Urinary bladder (tissue), 4 donors: ENCODE results near the gene USP31. TPM values are rescaled to one million over a fixed set of nuclear protein-coding genes. Genes with fewer than 3 reads are reported as not detected.

ENCODE experiments used
- DNase-seq: peaks from one replicate; pipeline ENCODE4 v3.0.0-alpha.2; 2015; ENCODE audit errors: extremely low spot score
- H3K27ac ChIP-seq: one replicate; pipeline ENCODE4 v1.5.1; 2013; ENCODE audit warnings: low read depth, mild to moderate bottlenecking, moderate library complexity
- H3K36me3 ChIP-seq: one replicate; pipeline ENCODE4 v1.6.1; 2013; ENCODE audit warnings: mild to moderate bottlenecking, moderate library complexity; ENCODE audit not compliant: insufficient read depth
- H3K4me1 ChIP-seq: one replicate; pipeline ENCODE4 v1.6.1; 2013; ENCODE audit warnings: mild to moderate bottlenecking, moderate library complexity; ENCODE audit not compliant: insufficient read depth
- H3K4me3 ChIP-seq: one replicate; pipeline ENCODE4 v1.5.1; 2013; ENCODE audit warnings: low read depth, low read length
- WGBS: extraction: QIAGEN DNeasy Blood & Tissue Kit; methylation state at CpG from one replicate; pipeline ENCODE4 v1.1.7; 2013; 5-methylcytosine and 5-hydroxymethylcytosine counted together
- polyA plus RNA-seq: library from polyadenylated mRNA; stranded (reverse); fragments of 200-250 nt; gene quantifications from one replicate; pipeline ENCODE4 v1.2.3, GENCODE V29; 2013
- total RNA-seq: library from RNA; depleted of rRNA; stranded (reverse); fragments of >200 nt; gene quantifications from one replicate; pipeline ENCODE4 v1.2.3, GENCODE V29; 2014
- donor health status: healthy with polysubstance abuse.
- donor health status: healthy.

Gene USP31
- total and polyA plus RNA-seq, 2 donors = 3.7 to 27.4 TPM

DNA sequence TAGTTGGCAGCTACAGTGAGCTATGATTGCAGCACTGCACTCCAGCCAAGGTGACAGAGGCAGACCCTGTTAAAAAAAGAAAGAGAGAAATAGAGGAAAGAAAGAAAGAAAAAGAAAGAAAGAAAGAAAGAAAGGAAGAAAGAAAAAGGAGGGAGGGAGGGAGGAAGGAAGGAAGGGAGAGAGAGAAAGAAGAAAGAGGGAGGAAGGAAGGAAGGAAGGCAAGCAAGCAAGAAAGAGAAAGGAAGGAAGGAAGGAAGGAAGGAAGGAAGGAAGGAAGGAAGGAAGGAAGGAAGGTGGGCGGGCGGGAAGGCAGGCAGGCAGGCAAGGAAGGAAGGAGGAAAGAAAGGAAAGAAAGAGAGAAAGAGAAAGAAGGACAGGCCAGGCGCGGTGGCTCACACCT lies 32.3 kb upstream of the USP31 start:
- Histone ChIP-seq H3K4me1 (no peaks in the 10 kb centered on the region), H3K4me3 (no peak overlapping the region), H3K36me3 (no peaks in the 10 kb centered on the region), H3K27ac (no peak overlapping the region)
- WGBS = 88% methylated on average over 4 of the region's 4 CpGs
- no peak for DNase-seq

DNA sequence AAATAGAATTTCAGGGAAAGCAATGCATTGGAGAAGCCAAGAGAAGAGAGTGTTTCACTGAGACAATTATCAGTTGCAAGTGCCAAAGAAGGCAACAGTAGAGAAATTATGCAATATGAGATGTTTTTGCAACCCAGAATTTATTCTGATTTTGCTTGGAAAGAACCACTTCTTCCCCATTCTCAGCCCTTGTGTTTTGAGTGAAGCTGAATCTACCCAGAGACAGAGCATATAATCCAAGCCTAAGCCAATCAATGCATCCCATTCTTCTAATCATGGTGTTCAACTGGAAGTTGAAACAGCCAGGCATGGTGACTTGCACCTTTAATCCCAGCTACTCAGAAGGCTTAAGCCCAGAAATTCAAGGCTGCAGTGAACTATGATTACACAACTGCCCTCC lies 26.4 kb upstream of the USP31 start:
- Histone ChIP-seq H3K4me1 (no peaks in the 10 kb centered on the region), H3K4me3 (no peak overlapping the region), H3K27ac (no peak overlapping the region), H3K36me3 (no peaks in the 10 kb centered on the region)
- DNase-seq = no peak

DNA sequence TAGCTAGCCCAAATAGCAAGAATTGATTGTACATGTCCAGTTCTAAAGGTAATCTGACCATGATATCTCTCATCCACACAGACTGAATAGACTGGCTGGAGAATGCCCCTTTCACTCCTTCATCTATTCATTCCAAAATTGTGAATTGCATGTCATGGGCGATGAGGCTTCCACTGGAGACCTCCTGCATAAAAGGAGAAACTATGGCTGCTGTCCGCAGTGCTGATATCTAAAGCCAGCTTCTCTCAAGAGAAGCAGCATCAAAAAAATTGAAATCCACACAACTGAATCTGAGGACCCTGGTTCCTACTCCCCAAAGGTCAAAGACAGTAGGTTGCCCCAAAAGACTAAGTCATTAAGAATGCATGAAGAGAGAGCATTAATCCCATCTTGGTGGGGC lies 25.4 kb upstream of the USP31 start:
- DNase-seq = no peak
- H3K27ac ChIP-seq = no peak overlapping the region
- no peaks in the 10 kb centered on the region for H3K4me1 ChIP-seq
- no peaks in the 10 kb centered on the region for H3K36me3 ChIP-seq
- H3K4me3 ChIP-seq = no peak overlapping the region
- 42% methylated on average over 2 of the region's 2 CpGs for WGBS

DNA sequence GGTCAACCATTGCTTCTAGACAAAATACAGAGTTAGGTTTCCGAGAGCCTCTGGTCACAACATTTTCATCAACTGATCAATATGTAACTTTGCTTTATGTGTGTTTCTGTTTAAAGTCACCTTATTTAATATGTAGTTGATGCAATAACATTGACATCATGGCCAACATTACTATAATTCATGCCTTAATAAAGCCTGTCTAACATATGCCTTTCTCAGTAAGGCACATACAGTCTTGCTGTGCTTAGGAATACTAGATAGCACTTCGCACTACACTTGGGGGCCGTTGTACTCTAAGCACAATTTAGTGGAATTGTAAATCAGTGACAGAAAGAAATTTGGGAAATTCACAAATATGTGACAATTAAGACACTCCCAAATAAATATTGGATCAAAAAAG lies 23.7 kb upstream of the USP31 start:
- H3K4me3 ChIP-seq = no peak overlapping the region
- H3K4me1 ChIP-seq = no peaks in the 10 kb centered on the region
- DNase-seq = no peak
- no peak overlapping the region for H3K27ac ChIP-seq
- WGBS = 88% methylated on average over 3 of the region's 3 CpGs
- no peaks in the 10 kb centered on the region for H3K36me3 ChIP-seq

DNA sequence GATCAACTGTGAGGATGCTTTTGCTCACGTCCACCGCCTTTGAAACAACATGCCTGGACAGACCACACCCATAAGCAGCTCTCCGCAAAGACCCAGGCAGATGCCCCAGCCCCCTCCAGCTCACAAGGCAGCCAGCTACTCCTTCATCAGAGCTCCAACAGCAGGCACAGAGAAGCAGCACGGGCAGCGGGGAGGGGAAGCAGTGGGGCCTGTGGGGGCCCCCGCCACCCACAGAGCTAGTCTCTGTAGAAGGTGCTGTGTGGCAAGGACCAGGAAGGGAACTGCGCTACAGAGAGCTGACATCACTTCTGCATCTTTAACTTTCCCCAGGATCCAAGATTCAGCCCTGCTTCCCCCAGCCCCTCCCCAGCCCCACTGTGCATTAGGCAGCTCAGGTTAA lies 23.3 kb upstream of the USP31 start:
- H3K36me3 ChIP-seq = no peaks in the 10 kb centered on the region
- H3K27ac ChIP-seq = no peak overlapping the region
- H3K4me1 ChIP-seq = no peaks in the 10 kb centered on the region
- 33% methylated on average over 7 of the region's 7 CpGs for WGBS
- no peak for DNase-seq
- H3K4me3 ChIP-seq = no peak overlapping the region

DNA sequence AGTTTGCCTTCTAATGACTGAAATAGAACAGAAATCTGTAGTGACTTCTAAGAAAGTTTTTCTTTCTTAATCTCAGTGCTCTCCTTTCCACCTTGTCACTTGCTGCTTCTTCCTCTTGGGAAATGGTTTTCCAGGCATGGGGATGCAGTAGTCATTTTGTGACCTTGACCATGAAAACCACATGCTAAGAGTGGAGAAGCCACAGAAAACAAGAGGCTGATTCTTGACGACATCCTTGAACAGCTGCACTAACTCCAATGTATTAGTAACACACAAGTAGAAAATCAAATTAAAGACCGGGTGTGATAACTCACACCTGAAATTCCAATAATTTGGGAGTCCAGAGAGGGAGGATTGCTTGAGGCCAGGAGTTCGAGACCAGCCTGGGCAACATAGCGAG lies 15.5 kb upstream of the USP31 start:
- no peak for DNase-seq
- no peaks in the 10 kb centered on the region for H3K4me1 ChIP-seq
- no peaks in the 10 kb centered on the region for H3K36me3 ChIP-seq
- WGBS = 85% methylated on average over 4 of the region's 4 CpGs
- no peak overlapping the region for H3K4me3 ChIP-seq
- H3K27ac ChIP-seq = no peak overlapping the region

DNA sequence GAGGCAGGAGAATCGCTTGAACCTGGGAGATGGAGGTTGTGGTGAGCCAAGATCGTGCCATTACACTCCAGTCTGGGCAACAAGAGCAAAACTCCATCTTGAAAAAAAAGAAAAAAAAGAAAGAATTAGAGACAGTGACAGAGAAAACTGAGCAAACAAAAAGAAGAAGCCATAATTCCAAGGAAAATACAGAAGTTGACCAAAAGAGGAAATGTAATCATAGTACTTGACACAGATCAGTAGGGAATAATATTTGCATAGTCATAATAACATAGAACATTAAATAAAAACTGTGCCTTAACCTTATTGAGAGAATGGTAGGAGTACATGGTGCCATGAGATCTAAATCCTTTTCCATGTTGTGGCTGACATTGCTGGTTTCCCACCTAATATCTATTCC lies 14.7 kb upstream of the USP31 start:
- Histone ChIP-seq H3K36me3 (no peaks in the 10 kb centered on the region), H3K27ac (no peak overlapping the region), H3K4me3 (no peak overlapping the region), H3K4me1 (no peaks in the 10 kb centered on the region)
- no peak for DNase-seq
- 84% methylated on average over 2 of the region's 2 CpGs for WGBS

DNA sequence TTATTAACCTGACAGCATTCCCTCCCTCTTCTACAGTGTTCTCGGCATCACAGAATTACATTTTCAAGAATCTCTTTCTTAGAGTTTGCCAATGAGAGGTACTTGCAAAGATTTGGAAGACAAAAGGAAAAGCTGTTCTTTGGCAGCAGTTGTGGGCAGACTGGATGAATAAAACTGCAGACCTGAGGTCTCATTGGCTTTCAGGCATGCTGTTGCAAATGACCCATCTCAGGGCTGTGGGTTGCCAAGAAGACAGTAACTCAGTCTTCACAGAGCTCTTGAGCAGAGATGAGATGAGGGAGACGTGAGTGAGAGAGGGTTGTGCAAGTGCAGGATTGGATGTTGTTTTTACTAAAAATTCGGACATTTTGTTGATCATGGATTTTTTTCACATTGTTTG lies 11.3 kb upstream of the USP31 start:
- WGBS = 73% methylated on average over 3 of the region's 3 CpGs

DNA sequence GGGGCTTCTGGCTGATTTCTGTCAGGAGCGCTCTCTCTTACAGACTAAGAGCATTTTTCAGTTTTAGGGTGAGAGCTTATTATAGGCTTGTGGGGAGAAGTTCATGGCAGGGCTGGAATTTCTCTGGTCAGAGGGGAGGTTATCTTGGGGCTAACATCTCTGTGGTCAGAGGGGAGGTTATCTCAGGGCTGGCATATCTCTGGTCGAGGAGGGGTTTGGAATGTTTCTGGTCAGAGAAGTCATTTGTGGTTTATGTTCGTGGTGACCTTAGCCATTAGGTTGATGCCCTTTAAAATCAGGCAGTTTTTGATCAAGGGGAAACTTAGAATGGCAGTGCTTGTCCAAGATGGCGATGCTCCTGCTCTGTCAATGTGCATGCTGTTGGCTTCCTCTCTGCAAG lies 10.8 kb upstream of the USP31 start:
- Histone ChIP-seq H3K27ac (no peak overlapping the region), H3K4me3 (no peak overlapping the region), H3K4me1 (no peaks in the 10 kb centered on the region), H3K36me3 (no peaks in the 10 kb centered on the region)
- DNase-seq = no peak
- WGBS = 69% methylated on average over 4 of the region's 4 CpGs

More for the DNA sequence above, 11.3 kb upstream of the USP31 start:
- Histone ChIP-seq H3K4me1 (no peaks in the 10 kb centered on the region), H3K4me3 (no peak overlapping the region), H3K27ac (no peak overlapping the region), H3K36me3 (no peaks in the 10 kb centered on the region)
- no peak for DNase-seq

DNA sequence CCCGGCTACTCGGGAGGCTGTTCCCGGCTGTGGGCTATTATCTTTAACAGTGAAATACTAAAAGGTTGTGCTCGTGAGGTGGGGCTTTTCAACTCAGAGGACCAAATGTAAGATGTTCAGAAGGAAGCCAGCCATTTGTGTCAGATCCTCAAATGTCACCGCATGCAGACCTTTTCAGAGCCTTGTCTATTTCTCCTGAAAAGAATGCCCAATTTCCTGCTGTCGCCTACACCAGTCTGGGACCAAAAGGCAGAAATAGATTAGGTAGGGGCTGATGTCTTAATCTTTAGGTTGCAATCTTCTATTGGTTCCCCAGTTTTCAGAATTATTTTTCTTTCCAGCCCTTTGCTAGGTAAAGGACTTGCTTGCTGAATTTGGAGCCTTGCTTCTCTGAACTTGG lies 8.9 kb upstream of the USP31 start:
- H3K27ac ChIP-seq = no peak overlapping the region
- no peak overlapping the region for H3K4me3 ChIP-seq
- no peaks in the 10 kb centered on the region for H3K36me3 ChIP-seq
- no peaks in the 10 kb centered on the region for H3K4me1 ChIP-seq
- WGBS = 92% methylated on average over 6 of the region's 6 CpGs
- no peak for DNase-seq

DNA sequence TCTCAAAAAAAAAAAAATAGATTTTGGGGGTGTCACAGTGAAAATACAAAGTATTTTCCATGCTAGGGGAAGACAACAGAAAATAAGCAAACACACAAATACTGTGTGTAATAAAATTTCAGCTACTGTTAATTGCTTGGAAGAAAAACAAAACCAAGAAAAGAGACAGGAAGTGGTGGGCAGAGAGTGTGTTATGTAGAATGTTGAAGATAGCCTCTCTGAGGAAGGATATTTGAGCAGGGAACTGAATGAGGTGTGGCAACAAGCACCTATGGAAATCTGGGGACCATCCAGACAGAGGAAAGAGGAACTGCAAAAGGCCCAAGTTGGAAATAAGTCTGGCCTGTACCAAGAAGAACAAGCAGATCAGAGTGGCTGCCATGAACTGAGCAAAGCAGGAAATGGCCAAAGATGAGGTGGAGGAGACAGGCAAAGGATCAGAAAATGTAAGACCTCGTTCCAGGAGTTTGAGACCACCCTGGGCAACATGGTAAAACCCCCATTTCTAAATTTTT lies 7.8 kb upstream of the USP31 start:
- DNase-seq = no peak

DNA sequence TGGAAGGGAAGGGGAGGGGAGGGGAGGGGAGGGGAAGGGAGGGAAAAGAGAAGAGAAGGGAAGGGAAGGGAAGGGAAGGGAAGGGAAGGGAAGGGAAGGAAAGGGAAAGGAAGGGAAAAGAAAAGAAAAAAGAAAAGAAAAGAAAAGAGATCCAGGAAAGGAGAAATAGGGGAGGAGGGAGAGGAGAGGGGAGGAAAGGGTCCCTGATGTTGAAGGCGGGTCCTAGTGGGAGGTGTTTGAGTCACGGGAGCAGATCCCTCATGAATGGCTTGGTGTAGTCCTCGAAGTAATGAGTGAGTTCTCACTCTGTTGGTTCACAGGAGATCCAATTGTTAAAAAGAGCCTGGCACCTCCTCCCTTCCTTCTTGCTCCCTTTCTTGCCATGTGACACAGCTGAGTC lies 6.9 kb upstream of the USP31 start:
- Histone ChIP-seq H3K27ac (no peak overlapping the region), H3K4me1 (no peaks in the 10 kb centered on the region), H3K4me3 (no peak overlapping the region), H3K36me3 (no peaks in the 10 kb centered on the region)
- WGBS = 63% methylated on average over 3 of the region's 3 CpGs
- no peak for DNase-seq

More for the DNA sequence above, 7.8 kb upstream of the USP31 start:
- no peaks in the 10 kb centered on the region for H3K4me1 ChIP-seq
- 60% methylated on average over 1 of the region's 1 CpG for WGBS
- H3K36me3 ChIP-seq = no peaks in the 10 kb centered on the region
- H3K4me3 ChIP-seq = no peak overlapping the region
- H3K27ac ChIP-seq = no peak overlapping the region

DNA sequence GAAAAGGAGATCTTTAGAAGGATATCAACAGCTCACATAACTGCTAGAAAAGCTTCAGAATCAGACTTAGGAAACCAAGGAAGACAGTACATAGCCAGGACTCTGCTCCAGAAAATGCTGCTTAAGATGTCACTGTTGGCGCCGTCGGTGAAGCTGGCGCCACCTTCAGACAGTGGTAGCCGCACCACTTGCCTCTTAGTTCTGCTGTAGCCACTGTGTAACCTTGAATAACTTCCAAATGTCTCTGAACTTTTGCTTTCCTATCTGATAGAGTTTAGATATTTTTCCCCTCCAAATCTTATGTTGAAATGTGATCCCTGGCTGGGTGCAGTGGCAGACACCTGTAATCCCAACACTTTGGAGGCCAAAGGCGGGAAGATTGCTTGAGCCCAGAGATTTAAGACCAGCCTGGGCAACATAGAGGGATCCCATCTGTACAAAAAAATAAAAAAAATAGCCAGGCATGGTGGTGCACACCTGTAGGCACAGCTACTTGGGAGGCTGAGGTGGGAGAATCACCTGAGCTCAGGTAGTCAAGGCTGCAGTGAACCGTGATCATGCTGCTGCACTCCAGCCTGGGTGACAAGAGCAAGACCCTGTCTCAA lies 6.3 kb upstream of the USP31 start:
- DNase-seq = no peak
- no peak overlapping the region for H3K27ac ChIP-seq
- no peak overlapping the region for H3K4me3 ChIP-seq
- H3K36me3 ChIP-seq = no peaks in the 10 kb centered on the region
- no peaks in the 10 kb centered on the region for H3K4me1 ChIP-seq
- WGBS = 35% methylated on average over 7 of the region's 7 CpGs

DNA sequence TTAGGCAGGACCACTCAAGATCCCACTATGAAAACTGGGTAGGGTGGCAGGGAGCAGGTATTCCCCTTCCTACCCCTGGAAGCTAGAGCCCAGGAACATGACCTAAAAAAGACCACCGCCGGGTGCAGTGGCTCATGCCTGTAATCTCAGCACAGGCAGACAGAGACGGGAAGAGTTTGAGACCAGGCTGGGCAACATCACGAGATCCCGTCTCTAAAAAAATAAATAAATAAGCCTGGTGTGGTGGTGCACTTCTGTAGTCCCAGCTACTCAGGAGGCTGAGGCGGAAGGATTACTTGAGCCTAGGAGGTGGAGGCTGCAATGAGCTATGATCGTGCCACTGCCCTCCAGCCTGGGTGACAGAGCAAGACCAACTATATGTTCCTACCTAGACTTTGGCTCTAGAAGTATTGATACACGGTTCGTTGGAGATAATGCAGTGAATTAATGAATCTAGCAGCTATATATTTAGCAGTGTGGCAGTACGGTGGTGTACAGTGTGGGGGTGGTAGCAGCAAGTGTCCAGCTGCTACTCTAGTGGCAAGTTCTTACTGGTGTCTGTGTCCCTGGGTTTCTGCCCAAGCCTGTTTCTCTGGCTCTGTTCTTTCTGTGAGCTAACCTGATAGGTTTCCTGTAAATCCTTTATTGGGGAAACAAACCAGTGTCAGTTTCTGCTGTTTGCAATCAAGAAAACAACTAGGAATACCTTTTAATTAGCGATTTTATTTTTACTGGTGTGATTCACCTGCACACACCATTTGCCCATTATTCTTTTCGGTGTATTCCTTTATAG lies 3.3 kb upstream of the USP31 start:
- H3K36me3 ChIP-seq = no peaks in the 10 kb centered on the region
- no peaks in the 10 kb centered on the region for H3K4me1 ChIP-seq
- no peak overlapping the region for H3K27ac ChIP-seq
- 79% methylated on average over 12 of the region's 12 CpGs for WGBS
- no peak overlapping the region for H3K4me3 ChIP-seq
- no peak for DNase-seq
